Calu3 (cell line): ENCODE data around the gene ADIRF. TPM values are rescaled to one million over a fixed set of nuclear protein-coding genes. Genes with fewer than 3 reads are reported as not detected.
"Not testable (repeated sequence)": the region's sequence is repeated elsewhere in the genome, so short reads cannot be mapped to it uniquely, and the experiment has no call there.

Experiments used
- BruUV-seq: library from RNA; stranded (reverse); fragments of 400-500 nt; replicated peaks from 2 replicates; lab custom pipeline; 2021; lab: Mats Ljungman, UMichigan
- CTCF ChIA-PET: fragments of 300-600 bp; sonication (Branson Sonifier 250); formaldehyde crosslinking; loops from one replicate; lab custom pipeline; 2022; ENCODE audit warnings: antibody characterized with exemption; lab: Charles Lee
- DNase-seq: peaks from one replicate; pipeline ENCODE4 v3.0.0; 2022
- H3K27ac Mint-ChIP-seq: one replicate; pipeline ENCODE4 v1.8.0; 2022; ENCODE audit warnings: mixed read lengths; ENCODE audit not compliant: unreplicated experiment
- H3K27me3 Mint-ChIP-seq: one replicate; pipeline ENCODE4 v1.8.0; 2022; ENCODE audit warnings: mixed read lengths; ENCODE audit not compliant: unreplicated experiment
- H3K36me3 Mint-ChIP-seq: one replicate; pipeline ENCODE4 v1.8.0; 2022; ENCODE audit warnings: mild to moderate bottlenecking, moderate library complexity, mixed read lengths; ENCODE audit not compliant: insufficient read depth, unreplicated experiment
- H3K4me1 Mint-ChIP-seq: one replicate; pipeline ENCODE4 v1.8.0; 2022; ENCODE audit warnings: mild to moderate bottlenecking, low read depth, mixed read lengths; ENCODE audit not compliant: unreplicated experiment
- H3K4me3 Mint-ChIP-seq: one replicate; pipeline ENCODE4 v1.8.0; 2022; ENCODE audit warnings: mild to moderate bottlenecking, low read depth, moderate library complexity, mixed read lengths; ENCODE audit not compliant: unreplicated experiment
- H3K9me3 Mint-ChIP-seq: one replicate; pipeline ENCODE4 v1.8.0; 2022; ENCODE audit warnings: low read depth, mixed read lengths; ENCODE audit not compliant: unreplicated experiment
- intact Hi-C: fragments of 100-400 bp; cut with micrococcal nuclease; formaldehyde crosslinking; loops from one replicate; pipeline ENCODE4 v1.10.0; 2022; ENCODE audit not compliant: unreplicated experiment
- total RNA-seq: library from RNA; stranded (reverse); gene quantifications from 2 replicates; pipeline ENCODE4 v1.2.3, GENCODE V29; 2022
- TF ChIP-seq, protein P1 (sequence below): fragments of 200-600 bp; IDR thresholded peaks from one replicate; pipeline ENCODE4 v1.8.0; 2022; ENCODE audit warnings: antibody characterized with exemption; ENCODE audit not compliant: unreplicated experiment

The ADIRF gene
- total RNA-seq, 1 experiment from 2014 or later, result not detected

DNA sequence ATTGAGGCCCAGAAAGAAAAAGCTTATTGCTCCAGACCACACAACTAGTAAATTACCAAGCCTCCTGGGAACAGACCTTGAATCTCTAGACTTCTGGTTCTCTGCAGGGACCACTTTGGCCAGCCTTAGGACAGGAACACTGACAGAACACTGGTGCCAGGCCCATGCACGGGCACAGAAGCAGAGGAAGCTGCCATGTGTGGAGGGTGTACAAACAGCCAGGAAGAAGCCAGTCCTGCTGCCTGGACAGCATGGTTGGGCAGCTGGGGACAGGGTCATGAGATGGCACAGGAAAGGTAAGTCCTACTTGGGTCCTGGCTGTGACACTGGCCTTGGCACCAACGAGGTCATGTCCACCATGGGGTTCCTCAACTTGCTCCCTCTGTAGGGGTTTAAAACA lies 30.0 kb upstream of the ADIRF start:
- no peak for DNase-seq
- no peaks in the 10 kb centered on the region for H3K27me3 Mint-ChIP-seq
- CTCF ChIA-PET, result no interaction called here
- no peaks in the 10 kb centered on the region for H3K4me1 Mint-ChIP-seq
- intact Hi-C loops, result no loop called here
- H3K9me3 Mint-ChIP-seq, result no peaks in the 10 kb centered on the region
- TF ChIP-seq, protein P1, sequence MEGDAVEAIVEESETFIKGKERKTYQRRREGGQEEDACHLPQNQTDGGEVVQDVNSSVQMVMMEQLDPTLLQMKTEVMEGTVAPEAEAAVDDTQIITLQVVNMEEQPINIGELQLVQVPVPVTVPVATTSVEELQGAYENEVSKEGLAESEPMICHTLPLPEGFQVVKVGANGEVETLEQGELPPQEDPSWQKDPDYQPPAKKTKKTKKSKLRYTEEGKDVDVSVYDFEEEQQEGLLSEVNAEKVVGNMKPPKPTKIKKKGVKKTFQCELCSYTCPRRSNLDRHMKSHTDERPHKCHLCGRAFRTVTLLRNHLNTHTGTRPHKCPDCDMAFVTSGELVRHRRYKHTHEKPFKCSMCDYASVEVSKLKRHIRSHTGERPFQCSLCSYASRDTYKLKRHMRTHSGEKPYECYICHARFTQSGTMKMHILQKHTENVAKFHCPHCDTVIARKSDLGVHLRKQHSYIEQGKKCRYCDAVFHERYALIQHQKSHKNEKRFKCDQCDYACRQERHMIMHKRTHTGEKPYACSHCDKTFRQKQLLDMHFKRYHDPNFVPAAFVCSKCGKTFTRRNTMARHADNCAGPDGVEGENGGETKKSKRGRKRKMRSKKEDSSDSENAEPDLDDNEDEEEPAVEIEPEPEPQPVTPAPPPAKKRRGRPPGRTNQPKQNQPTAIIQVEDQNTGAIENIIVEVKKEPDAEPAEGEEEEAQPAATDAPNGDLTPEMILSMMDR, result no peak
- no TSS peak for BruUV-seq
- H3K36me3 Mint-ChIP-seq, result peaks cover 5% of the 10 kb centered on the region
- no peak overlapping the region for H3K4me3 Mint-ChIP-seq
- H3K27ac Mint-ChIP-seq, result no peak overlapping the region

DNA sequence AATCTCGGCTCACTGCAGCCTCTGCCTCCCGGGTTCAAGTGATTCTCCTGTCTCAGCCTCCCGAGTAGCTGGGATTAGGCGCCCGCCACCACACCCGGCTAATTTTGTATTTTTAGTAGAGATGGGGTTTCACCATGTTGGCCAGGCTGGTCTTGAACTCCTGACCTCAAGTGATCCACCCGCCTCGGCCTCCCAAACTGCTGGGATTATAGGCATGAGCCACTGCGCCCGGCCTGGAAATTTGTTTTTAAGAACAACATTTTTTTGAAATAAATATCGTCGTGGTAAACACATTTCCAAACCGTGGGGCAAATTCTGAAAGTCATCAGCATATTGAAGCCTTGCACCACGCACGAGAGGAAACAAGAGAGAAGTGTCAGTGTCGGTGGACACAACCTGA lies 28.2 kb upstream of the ADIRF start:
- DNase-seq, H3K36me3 Mint-ChIP-seq, H3K9me3 Mint-ChIP-seq, BruUV-seq, intact Hi-C loops, H3K4me3 Mint-ChIP-seq, H3K27me3 Mint-ChIP-seq, H3K27ac Mint-ChIP-seq, H3K4me1 Mint-ChIP-seq: not testable (repeated sequence)
- CTCF ChIA-PET, result interaction anchor here (0.6 to 1.8 kb wide), 2 partner anchors 26 to 50 kb away, joined by 3 to 5 read pairs; no protein-coding TSS in a partner anchor

DNA sequence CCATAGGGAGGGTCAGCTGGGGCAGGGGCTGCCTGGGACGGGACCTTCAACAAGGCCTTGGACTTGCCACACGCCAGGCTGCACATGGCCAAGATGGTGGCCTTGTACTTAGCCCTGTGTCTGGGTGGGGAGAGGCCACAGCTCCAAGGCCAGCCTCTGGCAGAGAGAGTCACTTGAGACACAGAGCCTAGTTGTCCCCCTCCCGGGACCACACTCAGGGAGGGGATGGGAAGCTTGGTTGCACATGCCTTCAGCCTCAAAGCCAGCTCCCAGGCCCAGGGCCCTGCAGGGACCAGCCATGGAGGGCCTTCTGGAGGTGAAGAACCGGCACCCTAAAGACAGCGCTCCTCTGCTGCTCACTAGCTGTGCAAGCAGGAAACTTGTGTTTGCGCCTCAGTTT lies 27.6 kb upstream of the ADIRF start:
- no peaks in the 10 kb centered on the region for H3K4me1 Mint-ChIP-seq
- peaks cover 5% of the 10 kb centered on the region for H3K36me3 Mint-ChIP-seq
- H3K27ac Mint-ChIP-seq, result no peak overlapping the region
- no TSS peak for BruUV-seq
- no peaks in the 10 kb centered on the region for H3K9me3 Mint-ChIP-seq
- CTCF ChIA-PET, result interaction anchor here (0.6 to 1.8 kb wide), 2 partner anchors 26 to 35 kb away, joined by 3 to 5 read pairs; no protein-coding TSS in a partner anchor
- no peak for DNase-seq
- no peak overlapping the region for H3K4me3 Mint-ChIP-seq
- H3K27me3 Mint-ChIP-seq, result no peaks in the 10 kb centered on the region
- TF ChIP-seq, protein P1, result no peak
- intact Hi-C loops, result no loop called here

- DNase-seq, result no peak
- TF ChIP-seq, protein P1, result no peak
- peaks cover 3% of the 10 kb centered on the region for H3K27me3 Mint-ChIP-seq
- intact Hi-C loops, result no loop called here
- no peaks in the 10 kb centered on the region for H3K4me1 Mint-ChIP-seq
- no peaks in the 10 kb centered on the region for H3K9me3 Mint-ChIP-seq
- CTCF ChIA-PET, result no interaction called here
- H3K4me3 Mint-ChIP-seq, result no peak overlapping the region
- no TSS peak for BruUV-seq
- H3K36me3 Mint-ChIP-seq, result peaks cover 5% of the 10 kb centered on the region
- no peak overlapping the region for H3K27ac Mint-ChIP-seq
Observed at GRCh38 chr10:86941426-86941825, 26.9 kb upstream of the ADIRF start.

GRCh38 chr10:86941991-86942421 lies 26.3 kb upstream of the ADIRF start:
- H3K27me3 Mint-ChIP-seq, result peaks cover 9% of the 10 kb centered on the region
- intact Hi-C loops, result no loop called here
- H3K4me3 Mint-ChIP-seq, result no peak overlapping the region
- TF ChIP-seq, protein P1, result no peak
- no peak overlapping the region for H3K27ac Mint-ChIP-seq
- CTCF ChIA-PET, result interaction anchor here (0.6 kb wide), 1 partner anchor 228 kb away, joined by 7 read pairs; no protein-coding TSS in a partner anchor
- H3K9me3 Mint-ChIP-seq, result no peaks in the 10 kb centered on the region
- peaks cover 5% of the 10 kb centered on the region for H3K36me3 Mint-ChIP-seq
- no peak for DNase-seq
- no TSS peak for BruUV-seq
- no peaks in the 10 kb centered on the region for H3K4me1 Mint-ChIP-seq
